K562 (cell line): ENCODE results near the gene CRHR1. TPM values are rescaled to one million over a fixed set of nuclear protein-coding genes. Genes with fewer than 3 reads are reported as not detected.

Source experiments
- CXXC5 ChIP-seq: fragments of 250-450 bp; sonication (Bioruptor Pico); IDR thresholded peaks from 2 replicates; pipeline ENCODE4 v1.8.0; 2022; ENCODE audit warnings: inconsistent platforms, mild to moderate bottlenecking, moderate library complexity
- EHMT2 ChIP-seq: fragments of 450-650 bp; IDR thresholded peaks from 2 replicates; pipeline ENCODE4 v1.6.1; 2018; ENCODE audit warnings: antibody characterized with exemption
- ELF4 ChIP-seq: fragments of 450-650 bp; formaldehyde crosslinking; IDR thresholded peaks from 2 replicates; pipeline ENCODE4 v1.4.0; 2022; ENCODE audit warnings: missing genetic modification characterization
- GABPB1 ChIP-seq: sonication (generic); formaldehyde crosslinking; IDR thresholded peaks from 2 replicates; pipeline ENCODE4 v1.8.0; 2022; ENCODE audit warnings: mild to moderate bottlenecking, missing genetic modification reagents
- HCFC1 ChIP-seq: IDR thresholded peaks from 2 replicates; pipeline ENCODE4 v1.6.1; 2012; ENCODE audit warnings: low read depth, low read length, improper control_type of control experiment
- HDAC3 ChIP-seq: fragments of 450-650 bp; IDR thresholded peaks from 2 replicates; pipeline ENCODE4 v1.6.1; 2018; ENCODE audit warnings: borderline replicate concordance, mild to moderate bottlenecking, moderate library complexity; ENCODE audit not compliant: partially characterized antibody
- KLF1 ChIP-seq: fragments of 450-650 bp; IDR thresholded peaks from 2 replicates; pipeline ENCODE4 v1.6.1; 2016; ENCODE audit warnings: missing genetic modification characterization, missing compliant biosample characterization
- L3MBTL2 ChIP-seq: fragments of 450-650 bp; IDR thresholded peaks from 2 replicates; pipeline ENCODE4 v1.6.1; 2016; ENCODE audit warnings: mild to moderate bottlenecking, moderate library complexity
- MYBL2 ChIP-seq, 2 experiments: fragments of 450-650 bp in 1 of 2; sonication (generic) in 1 of 2; formaldehyde crosslinking in 1 of 2; IDR thresholded peaks; 2 replicates each; pipeline versions ENCODE4 v1.6.1 to v1.8.1; 2017 to 2022; ENCODE audit warnings: borderline replicate concordance in 1 of 2, inconsistent platforms in 1 of 2, low read depth in 1 of 2, mild to moderate bottlenecking in 1 of 2, missing genetic modification reagents in 1 of 2, moderate library complexity in 1 of 2
- NFYB ChIP-seq: IDR thresholded peaks from 2 replicates; pipeline ENCODE4 v1.6.1; 2011; ENCODE audit warnings: mild to moderate bottlenecking, moderate library complexity; ENCODE audit not compliant: insufficient read length; ENCODE audit errors: extremely low read depth
- NRF1 ChIP-seq, 2 experiments: fragments of 450-650 bp; IDR thresholded peaks in 1 of 2; conservative IDR thresholded peaks in 1 of 2; 2 replicates each; pipeline ENCODE4 v1.6.1; 2014; ENCODE audit warnings: mild to moderate bottlenecking in 2 of 2
- RAD51 ChIP-seq: fragments of 450-650 bp; IDR thresholded peaks from 2 replicates; pipeline ENCODE4 v1.7.1; 2016; ENCODE audit warnings: low read depth, mild to moderate bottlenecking, borderline replicate concordance
- RBBP5 ChIP-seq: fragments of 200-600 bp; sonication (generic); IDR thresholded peaks from 2 replicates; pipeline ENCODE4 v1.6.1; 2012; ENCODE audit warnings: borderline replicate concordance, mild to moderate bottlenecking, low read length, control low read depth, inconsistent platforms; ENCODE audit not compliant: insufficient read depth, poor library complexity, severe bottlenecking
- SNIP1 ChIP-seq: fragments of 450-650 bp; IDR thresholded peaks from 2 replicates; pipeline ENCODE4 v1.7.1; 2017; ENCODE audit warnings: low read depth, mild to moderate bottlenecking
- SRSF7 ChIP-seq: fragments of 200-400 bp; formaldehyde crosslinking; optimal IDR thresholded peaks from 2 replicates; pipeline ENCODE3; 2017; ENCODE audit warnings: mild to moderate bottlenecking, low read depth, low read length
- ZNF134 ChIP-seq: fragments of 250-450 bp; sonication (Bioruptor Pico); conservative IDR thresholded peaks from 2 replicates; pipeline ENCODE4 v1.4.0; 2020
- ZNF239 ChIP-seq: fragments of 250-450 bp; sonication (Bioruptor Pico); IDR thresholded peaks from 2 replicates; pipeline ENCODE4 v1.4.0; 2020; ENCODE audit warnings: mild to moderate bottlenecking
- ZNF76 ChIP-seq: fragments of 250-450 bp; sonication (Bioruptor Pico); IDR thresholded peaks from 2 replicates; pipeline ENCODE4 v1.4.0; 2020; ENCODE audit warnings: mild to moderate bottlenecking, moderate library complexity, borderline replicate concordance
- ZSCAN32 ChIP-seq: fragments of 450-650 bp; formaldehyde crosslinking; IDR thresholded peaks from 2 replicates; pipeline ENCODE4 v1.4.0; 2020; ENCODE audit warnings: mild to moderate bottlenecking, moderate library complexity
- polyA plus RNA-seq, 8 experiments: library from polyadenylated mRNA; depleted of rRNA in 4 of 8; stranded (reverse) in 5 of 8; unstranded in 3 of 8; fragments of >200 nt; fragmentation: Nextera tagmentation in 2 of 8; fragmentation: Illumina TruSeq in 1 of 8; extraction: Ambion mirVana in 2 of 8; extraction: Trizol in 1 of 8; gene quantifications; 2 replicates each; pipeline versions ENCODE4 v1.2.1 to v1.2.3, GENCODE V29; 2011 to 2014; ENCODE audit warnings: inconsistent platforms in 1 of 8, missing spikeins in 1 of 8
- total RNA-seq, 7 experiments: library from RNA; depleted of rRNA in 6 of 7; stranded (reverse); fragments of >200 nt in 6 of 7; fragmentation: Illumina TruSeq in 2 of 7; extraction: Trizol in 2 of 7; gene quantifications; 2 replicates each; pipeline versions ENCODE4 v1.2.1 to v1.2.3, GENCODE V29; 2011 to 2021; ENCODE audit warnings: low replicate concordance in 1 of 7
- TF ChIP-seq, protein P1 (sequence below): sonication (generic); formaldehyde crosslinking; IDR thresholded peaks from 2 replicates; pipeline ENCODE4 v1.5.0; 2020; ENCODE audit warnings: missing genetic modification reagents
- TF ChIP-seq, protein P2 (sequence below): sonication (generic); formaldehyde crosslinking; IDR thresholded peaks from 2 replicates; pipeline ENCODE4 v1.9.0; 2022; ENCODE audit warnings: mild to moderate bottlenecking, missing genetic modification reagents
- TF ChIP-seq, protein P3 (sequence below), 2 experiments: fragments of 450-650 bp; IDR thresholded peaks; 2 replicates each; pipeline ENCODE4 v1.6.1; 2018; ENCODE audit warnings: mild to moderate bottlenecking in 2 of 2, low read depth in 1 of 2; ENCODE audit not compliant: partially characterized antibody in 2 of 2
- TF ChIP-seq, protein P4 (sequence below): fragments of 450-650 bp; conservative IDR thresholded peaks from 2 replicates; pipeline ENCODE4 v1.6.1; 2016; ENCODE audit warnings: missing genetic modification characterization, low read depth, mild to moderate bottlenecking, missing compliant biosample characterization, moderate library complexity

The CRHR1 gene
- total and polyA plus RNA-seq, 9 of the 15 experiments (the other 6 are each of a cell fraction or from before 2014, with no cell fraction given): 0.05 TPM; not detected in 8

DNA sequence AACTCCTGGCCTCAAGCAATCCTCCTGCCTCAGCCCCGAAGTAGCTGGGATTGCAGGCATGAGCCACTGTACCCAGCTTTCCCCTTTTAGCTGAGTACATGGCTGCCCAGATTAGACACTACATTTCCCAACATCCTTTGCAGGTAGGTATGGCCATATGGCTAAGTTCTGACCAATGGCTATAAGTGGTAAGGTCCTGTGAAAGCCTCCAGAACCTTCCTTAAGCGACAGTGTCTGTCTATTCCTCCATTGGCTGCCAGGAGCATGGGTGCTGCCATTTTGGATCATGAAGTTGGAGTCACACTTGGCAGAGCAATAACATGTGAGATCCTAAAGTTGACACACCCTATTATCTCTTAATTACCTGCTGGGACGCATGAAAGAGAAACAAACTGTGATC lies 24.4 kb upstream of the CRHR1 start (continued):
- TF ChIP-seq RBBP5: no peak
- no peak for TF ChIP-seq ZSCAN32 (CRISPR knock-in tag)
- no peak for TF ChIP-seq ZNF76
- peak; percentile 60 for TF ChIP-seq RAD51
- no peak for TF ChIP-seq SNIP1
- TF ChIP-seq CXXC5 (CRISPR knock-in tag): no peak
- TF ChIP-seq EHMT2: peak; percentile 52; the same call in 1 of the 2 replicates
- peak; percentile 82 for TF ChIP-seq L3MBTL2
- TF ChIP-seq ZNF239 (CRISPR knock-in tag): no peak
- no peak for TF ChIP-seq MYBL2 (IDR thresholded peaks at IDR 0.05; ENCODE audit: low read depth)
- TF ChIP-seq MYBL2 (CRISPR knock-in tag; IDR thresholded peaks at IDR 0.05; ENCODE audit: borderline replicate concordance): no peak
- peak; percentile 80 for TF ChIP-seq HCFC1
- TF ChIP-seq HDAC3: no peak
- TF ChIP-seq, protein P1, sequence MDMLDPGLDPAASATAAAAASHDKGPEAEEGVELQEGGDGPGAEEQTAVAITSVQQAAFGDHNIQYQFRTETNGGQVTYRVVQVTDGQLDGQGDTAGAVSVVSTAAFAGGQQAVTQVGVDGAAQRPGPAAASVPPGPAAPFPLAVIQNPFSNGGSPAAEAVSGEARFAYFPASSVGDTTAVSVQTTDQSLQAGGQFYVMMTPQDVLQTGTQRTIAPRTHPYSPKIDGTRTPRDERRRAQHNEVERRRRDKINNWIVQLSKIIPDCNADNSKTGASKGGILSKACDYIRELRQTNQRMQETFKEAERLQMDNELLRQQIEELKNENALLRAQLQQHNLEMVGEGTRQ (CRISPR knock-in tag): peak; percentile 83
- TF ChIP-seq NFYB: peak; percentile 19
- no peak for TF ChIP-seq SRSF7
- TF ChIP-seq, protein P2, sequence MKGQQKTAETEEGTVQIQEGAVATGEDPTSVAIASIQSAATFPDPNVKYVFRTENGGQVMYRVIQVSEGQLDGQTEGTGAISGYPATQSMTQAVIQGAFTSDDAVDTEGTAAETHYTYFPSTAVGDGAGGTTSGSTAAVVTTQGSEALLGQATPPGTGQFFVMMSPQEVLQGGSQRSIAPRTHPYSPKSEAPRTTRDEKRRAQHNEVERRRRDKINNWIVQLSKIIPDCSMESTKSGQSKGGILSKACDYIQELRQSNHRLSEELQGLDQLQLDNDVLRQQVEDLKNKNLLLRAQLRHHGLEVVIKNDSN (CRISPR knock-in tag): peak; percentile 55
- TF ChIP-seq, protein P3, sequence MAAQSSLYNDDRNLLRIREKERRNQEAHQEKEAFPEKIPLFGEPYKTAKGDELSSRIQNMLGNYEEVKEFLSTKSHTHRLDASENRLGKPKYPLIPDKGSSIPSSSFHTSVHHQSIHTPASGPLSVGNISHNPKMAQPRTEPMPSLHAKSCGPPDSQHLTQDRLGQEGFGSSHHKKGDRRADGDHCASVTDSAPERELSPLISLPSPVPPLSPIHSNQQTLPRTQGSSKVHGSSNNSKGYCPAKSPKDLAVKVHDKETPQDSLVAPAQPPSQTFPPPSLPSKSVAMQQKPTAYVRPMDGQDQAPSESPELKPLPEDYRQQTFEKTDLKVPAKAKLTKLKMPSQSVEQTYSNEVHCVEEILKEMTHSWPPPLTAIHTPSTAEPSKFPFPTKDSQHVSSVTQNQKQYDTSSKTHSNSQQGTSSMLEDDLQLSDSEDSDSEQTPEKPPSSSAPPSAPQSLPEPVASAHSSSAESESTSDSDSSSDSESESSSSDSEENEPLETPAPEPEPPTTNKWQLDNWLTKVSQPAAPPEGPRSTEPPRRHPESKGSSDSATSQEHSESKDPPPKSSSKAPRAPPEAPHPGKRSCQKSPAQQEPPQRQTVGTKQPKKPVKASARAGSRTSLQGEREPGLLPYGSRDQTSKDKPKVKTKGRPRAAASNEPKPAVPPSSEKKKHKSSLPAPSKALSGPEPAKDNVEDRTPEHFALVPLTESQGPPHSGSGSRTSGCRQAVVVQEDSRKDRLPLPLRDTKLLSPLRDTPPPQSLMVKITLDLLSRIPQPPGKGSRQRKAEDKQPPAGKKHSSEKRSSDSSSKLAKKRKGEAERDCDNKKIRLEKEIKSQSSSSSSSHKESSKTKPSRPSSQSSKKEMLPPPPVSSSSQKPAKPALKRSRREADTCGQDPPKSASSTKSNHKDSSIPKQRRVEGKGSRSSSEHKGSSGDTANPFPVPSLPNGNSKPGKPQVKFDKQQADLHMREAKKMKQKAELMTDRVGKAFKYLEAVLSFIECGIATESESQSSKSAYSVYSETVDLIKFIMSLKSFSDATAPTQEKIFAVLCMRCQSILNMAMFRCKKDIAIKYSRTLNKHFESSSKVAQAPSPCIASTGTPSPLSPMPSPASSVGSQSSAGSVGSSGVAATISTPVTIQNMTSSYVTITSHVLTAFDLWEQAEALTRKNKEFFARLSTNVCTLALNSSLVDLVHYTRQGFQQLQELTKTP (IDR thresholded peaks at IDR 0.05; ENCODE audit: low read depth in 1 of 2, partially characterized antibody in 2 of 2): no peak
- TF ChIP-seq ZNF134: no peak
- 0 out of 4 replicates have a peak, but pooled peaks of 1 of the 2 experiments have one; percentile 12 for TF ChIP-seq NRF1 (conservative IDR thresholded peaks at IDR 0.05 in 1 of 2, IDR thresholded peaks at IDR 0.05 in 1 of 2)
- no peak for TF ChIP-seq GABPB1
- TF ChIP-seq, protein P4, sequence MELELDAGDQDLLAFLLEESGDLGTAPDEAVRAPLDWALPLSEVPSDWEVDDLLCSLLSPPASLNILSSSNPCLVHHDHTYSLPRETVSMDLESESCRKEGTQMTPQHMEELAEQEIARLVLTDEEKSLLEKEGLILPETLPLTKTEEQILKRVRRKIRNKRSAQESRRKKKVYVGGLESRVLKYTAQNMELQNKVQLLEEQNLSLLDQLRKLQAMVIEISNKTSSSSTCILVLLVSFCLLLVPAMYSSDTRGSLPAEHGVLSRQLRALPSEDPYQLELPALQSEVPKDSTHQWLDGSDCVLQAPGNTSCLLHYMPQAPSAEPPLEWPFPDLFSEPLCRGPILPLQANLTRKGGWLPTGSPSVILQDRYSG (tag): no peak
- TF ChIP-seq KLF1 (tag): no peak
- TF ChIP-seq ELF4: no peak
